Body of pancreas (tissue), 4 donors: ENCODE measurements around the gene SMOC2.

Experiments
- CTCF ChIP-seq, 7 experiments: fragments of 450-650 bp in 4 of 7; fragments of 200-600 bp in 3 of 7; sonication (generic) in 3 of 7; IDR thresholded peaks; one replicate each; pipeline ENCODE4 v1.5.1; 2016 to 2019; ENCODE audit warnings: antibody characterized with exemption in 7 of 7
- POLR2A ChIP-seq, 3 donors: fragments of 450-650 bp; IDR thresholded peaks; one replicate each; pipeline ENCODE4 v1.6.1; 2016; ENCODE audit warnings: antibody characterized with exemption in 3 of 3, mild to moderate bottlenecking in 2 of 3

GRCh38 chr6:168666699-168667427 is 225.9 kb downstream of the SMOC2 start:
- TF ChIP-seq POLR2A (IDR thresholded peaks at IDR 0.05) (no peak), CTCF (IDR thresholded peaks at IDR 0.05) (no peak)
